OCI-LY3 (cell line): Measurements from ENCODE around the gene PLAC9.
"Not testable (repeated sequence)": the region's sequence is repeated elsewhere in the genome, so short reads cannot be mapped to it uniquely, and the experiment has no call there.

Experiments
- H2AFZ ChIP-seq: fragments of 200-600, 300-600 bp; shearing (Covaris generic); 2 replicates; pipeline ENCODE4 v1.6.0; 2014; ENCODE audit warnings: antibody characterized with exemption, low read depth, low read length
- H3K27ac ChIP-seq: fragments of 200-600, 300-600 bp; sonication (generic); 2 replicates; pipeline ENCODE4 v1.5.1; 2014; ENCODE audit warnings: mild to moderate bottlenecking, low read length, moderate library complexity, mixed read lengths
- H3K27me3 ChIP-seq: fragments of 200-600, 300-600 bp; sonication (generic); 2 replicates; pipeline ENCODE4 v1.6.1; 2014; ENCODE audit warnings: low read depth, low read length, mixed read lengths
- H3K36me3 ChIP-seq: fragments of 200-600, 300-600 bp; sonication (generic); replicated peaks from 2 replicates; pipeline ENCODE3; 2014; ENCODE audit warnings: low read depth, low read length, mixed read lengths
- H3K4me1 ChIP-seq: fragments of 300-600, 200-600 bp; sonication (generic); 2 replicates; pipeline ENCODE4 v1.6.1; 2014; ENCODE audit warnings: low read length, mixed read lengths
- H3K4me2 ChIP-seq: fragments of 200-600, 300-600 bp; sonication (generic); 2 replicates; pipeline ENCODE4 v1.6.1; 2014; ENCODE audit warnings: low read length, mixed read lengths
- H3K4me3 ChIP-seq: fragments of 300-600, 200-600 bp; sonication (generic); 2 replicates; pipeline ENCODE4 v1.5.1; 2014; ENCODE audit warnings: antibody characterized with exemption, mild to moderate bottlenecking, low read length, moderate library complexity
- H3K79me2 ChIP-seq: fragments of 300-600, 200-600 bp; shearing (Covaris generic); 2 replicates; pipeline ENCODE4 v1.6.1; 2014; ENCODE audit warnings: mild to moderate bottlenecking, low read length, mixed read lengths
- H3K9ac ChIP-seq: fragments of 300-600, 200-600 bp; shearing (Covaris generic); 2 replicates; pipeline ENCODE4 v1.6.0; 2014; ENCODE audit warnings: mild to moderate bottlenecking, low read length, moderate library complexity
- H3K9me3 ChIP-seq: fragments of 200-600, 300-600 bp; shearing (Covaris generic); 2 replicates; pipeline ENCODE4 v1.6.1; 2014; ENCODE audit warnings: low read length, mixed read lengths; ENCODE audit not compliant: insufficient read depth
- H4K20me1 ChIP-seq: fragments of 200-600, 300-600 bp; sonication (generic); 2 replicates; pipeline ENCODE4 v1.6.1; 2016; ENCODE audit warnings: low read length, mixed read lengths; ENCODE audit not compliant: insufficient read depth
- EZH2phosphoT487 ChIP-seq: fragments of 200-600 bp; shearing (Covaris generic); IDR thresholded peaks from 2 replicates; pipeline ENCODE4 v1.6.1; 2018; ENCODE audit warnings: antibody characterized with exemption, mixed run types, low read depth
- TF ChIP-seq, protein P1 (sequence below): fragments of 200-600, 300-600 bp; sonication (generic); IDR thresholded peaks from 2 replicates; pipeline ENCODE4 v1.5.1; 2014; ENCODE audit warnings: antibody characterized with exemption, low read length, low read depth

The PLAC9 gene

GRCh38 chr10:80126876-80127275, 5.7 kb upstream of the PLAC9 start:
- H3K79me2 ChIP-seq = no peaks in the 10 kb centered on the region
- H3K4me3 ChIP-seq = no peak overlapping the region

DNA sequence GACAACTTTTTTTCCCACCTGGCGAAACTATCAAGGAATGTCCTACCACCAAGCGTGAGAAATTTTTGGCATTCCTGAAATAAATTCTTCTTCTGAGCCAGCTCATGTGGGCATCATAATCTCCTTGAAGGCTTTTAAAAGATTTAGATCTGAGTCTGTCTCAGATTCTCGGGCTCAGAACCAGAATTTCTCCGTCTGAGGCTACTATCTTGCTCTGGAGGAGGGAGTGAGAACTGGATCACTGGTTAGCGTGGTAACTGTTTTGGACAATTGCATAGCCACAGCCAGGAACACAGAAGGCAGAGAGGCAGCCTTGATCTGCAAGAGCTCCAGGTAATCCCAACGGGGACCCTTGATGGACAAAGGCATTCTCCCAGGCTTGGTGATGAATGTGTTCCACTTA, 1.0 kb upstream of the PLAC9 start:
- Histone ChIP-seq H3K4me3 (no peak overlapping the region), H3K4me2 (no peak overlapping the region), H4K20me1 (no peaks in the 10 kb centered on the region), H3K9me3 (no peaks in the 10 kb centered on the region), H3K79me2 (no peaks in the 10 kb centered on the region), H3K9ac (no peak overlapping the region), H3K36me3 (no peaks in the 10 kb centered on the region), H3K27me3 (no peaks in the 10 kb centered on the region), H3K4me1 (no peaks in the 10 kb centered on the region), H3K27ac (no peak overlapping the region), H2AFZ (no peak overlapping the region)
- no peak for TF ChIP-seq EZH2phosphoT487
- TF ChIP-seq, protein P1, sequence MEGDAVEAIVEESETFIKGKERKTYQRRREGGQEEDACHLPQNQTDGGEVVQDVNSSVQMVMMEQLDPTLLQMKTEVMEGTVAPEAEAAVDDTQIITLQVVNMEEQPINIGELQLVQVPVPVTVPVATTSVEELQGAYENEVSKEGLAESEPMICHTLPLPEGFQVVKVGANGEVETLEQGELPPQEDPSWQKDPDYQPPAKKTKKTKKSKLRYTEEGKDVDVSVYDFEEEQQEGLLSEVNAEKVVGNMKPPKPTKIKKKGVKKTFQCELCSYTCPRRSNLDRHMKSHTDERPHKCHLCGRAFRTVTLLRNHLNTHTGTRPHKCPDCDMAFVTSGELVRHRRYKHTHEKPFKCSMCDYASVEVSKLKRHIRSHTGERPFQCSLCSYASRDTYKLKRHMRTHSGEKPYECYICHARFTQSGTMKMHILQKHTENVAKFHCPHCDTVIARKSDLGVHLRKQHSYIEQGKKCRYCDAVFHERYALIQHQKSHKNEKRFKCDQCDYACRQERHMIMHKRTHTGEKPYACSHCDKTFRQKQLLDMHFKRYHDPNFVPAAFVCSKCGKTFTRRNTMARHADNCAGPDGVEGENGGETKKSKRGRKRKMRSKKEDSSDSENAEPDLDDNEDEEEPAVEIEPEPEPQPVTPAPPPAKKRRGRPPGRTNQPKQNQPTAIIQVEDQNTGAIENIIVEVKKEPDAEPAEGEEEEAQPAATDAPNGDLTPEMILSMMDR = no peak

More at GRCh38 chr10:80126876-80127275, 5.7 kb upstream of the PLAC9 start:
- no peaks in the 10 kb centered on the region for H3K27me3 ChIP-seq
- H3K36me3 ChIP-seq = no peaks in the 10 kb centered on the region
- H4K20me1 ChIP-seq = no peaks in the 10 kb centered on the region
- H3K4me1 ChIP-seq = no peaks in the 10 kb centered on the region
- no peaks in the 10 kb centered on the region for H3K9me3 ChIP-seq
- TF ChIP-seq, protein P1 = no peak
- no peak for TF ChIP-seq EZH2phosphoT487
- no peak overlapping the region for H2AFZ ChIP-seq
- no peak overlapping the region for H3K4me2 ChIP-seq
- H3K9ac ChIP-seq = no peak overlapping the region
- H3K27ac ChIP-seq = no peak overlapping the region

GRCh38 chr10:80133206-80133605, 676 bp downstream of the PLAC9 start:
- no peak overlapping the region for H3K27ac ChIP-seq
- H3K4me1 ChIP-seq = no peaks in the 10 kb centered on the region
- H3K9ac ChIP-seq = no peak overlapping the region
- no peaks in the 10 kb centered on the region for H3K9me3 ChIP-seq
- no peak for TF ChIP-seq EZH2phosphoT487
- TF ChIP-seq, protein P1 = no peak
- no peaks in the 10 kb centered on the region for H4K20me1 ChIP-seq
- no peaks in the 10 kb centered on the region for H3K36me3 ChIP-seq
- no peak overlapping the region for H3K4me3 ChIP-seq
- H2AFZ ChIP-seq = no peak overlapping the region
- H3K27me3 ChIP-seq = no peaks in the 10 kb centered on the region
- no peaks in the 10 kb centered on the region for H3K79me2 ChIP-seq
- H3K4me2 ChIP-seq = no peak overlapping the region

DNA sequence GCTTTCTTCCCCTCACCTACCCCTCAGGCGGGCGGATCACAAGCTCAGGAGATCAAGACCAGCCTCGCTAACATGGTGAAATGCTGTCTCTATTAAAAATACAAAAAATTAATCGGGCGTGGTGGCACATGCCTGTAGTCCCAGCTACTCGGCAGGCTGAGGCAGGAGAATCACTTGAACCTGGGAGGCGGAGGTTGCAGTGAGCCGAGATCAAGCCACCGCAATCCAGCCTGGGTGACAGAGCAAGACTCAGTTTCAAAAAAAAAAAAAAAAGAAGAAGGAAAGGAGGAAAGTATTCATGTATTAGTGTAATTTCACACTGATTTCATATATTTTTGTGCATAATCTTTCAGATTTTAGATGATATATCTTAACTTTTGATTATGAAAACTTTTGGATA, 1.2 kb downstream of the PLAC9 start:
- not testable (repeated sequence) for H4K20me1 ChIP-seq, H2AFZ ChIP-seq, H3K4me1 ChIP-seq, H3K36me3 ChIP-seq, H3K27me3 ChIP-seq, H3K79me2 ChIP-seq, H3K9me3 ChIP-seq, H3K4me3 ChIP-seq, H3K9ac ChIP-seq, H3K4me2 ChIP-seq, H3K27ac ChIP-seq

- Histone ChIP-seq H3K27me3 (no peaks in the 10 kb centered on the region), H3K79me2 (no peaks in the 10 kb centered on the region), H2AFZ (no peak overlapping the region), H3K9ac (no peak overlapping the region), H3K4me2 (no peak overlapping the region), H3K4me3 (no peak overlapping the region), H3K4me1 (no peaks in the 10 kb centered on the region), H3K36me3 (no peaks in the 10 kb centered on the region), H4K20me1 (no peaks in the 10 kb centered on the region), H3K27ac (no peak overlapping the region), H3K9me3 (no peaks in the 10 kb centered on the region)
- TF ChIP-seq EZH2phosphoT487 = no peak
- TF ChIP-seq, protein P1 = no peak
Observed at GRCh38 chr10:80136134-80136571, 3.6 kb downstream of the PLAC9 start.
